DND-41 (cell line): ENCODE results near the gene PACS2.

Experiments
- EZH2 ChIP-seq: IDR thresholded peaks from 3 replicates; pipeline ENCODE4 v1.6.1; 2012; ENCODE audit warnings: borderline replicate concordance, low read depth, mild to moderate bottlenecking, moderate library complexity, low read length, inconsistent platforms; ENCODE audit not compliant: severe bottlenecking
- TF ChIP-seq, protein P1 (sequence below): IDR thresholded peaks from 2 replicates; pipeline ENCODE4 v1.5.1; 2012; ENCODE audit warnings: borderline replicate concordance, low read length, moderate library complexity, mild to moderate bottlenecking; ENCODE audit not compliant: poor library complexity, severe bottlenecking; ENCODE audit errors: extremely low read depth

DNA sequence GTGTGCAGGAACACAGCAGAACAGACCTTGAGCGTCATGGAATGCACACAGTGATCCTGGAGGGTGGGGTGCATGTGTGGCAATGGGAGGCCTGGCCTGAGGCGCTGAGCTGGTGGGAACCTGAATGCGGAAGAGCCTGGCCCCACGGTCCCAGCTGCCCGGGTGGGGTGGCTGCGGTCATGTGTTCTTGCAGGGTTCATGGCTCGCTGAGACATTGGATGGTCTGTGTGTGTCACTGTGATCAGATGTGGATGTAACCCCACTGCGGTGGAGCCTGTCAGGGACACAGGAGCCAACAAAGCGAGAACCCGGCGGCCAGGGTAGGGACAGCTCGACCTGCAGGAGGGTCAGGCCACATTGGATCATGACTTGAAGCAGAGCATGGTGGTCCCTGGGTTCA, 128.3 kb downstream of the PACS2 start:
- TF ChIP-seq, protein P1, sequence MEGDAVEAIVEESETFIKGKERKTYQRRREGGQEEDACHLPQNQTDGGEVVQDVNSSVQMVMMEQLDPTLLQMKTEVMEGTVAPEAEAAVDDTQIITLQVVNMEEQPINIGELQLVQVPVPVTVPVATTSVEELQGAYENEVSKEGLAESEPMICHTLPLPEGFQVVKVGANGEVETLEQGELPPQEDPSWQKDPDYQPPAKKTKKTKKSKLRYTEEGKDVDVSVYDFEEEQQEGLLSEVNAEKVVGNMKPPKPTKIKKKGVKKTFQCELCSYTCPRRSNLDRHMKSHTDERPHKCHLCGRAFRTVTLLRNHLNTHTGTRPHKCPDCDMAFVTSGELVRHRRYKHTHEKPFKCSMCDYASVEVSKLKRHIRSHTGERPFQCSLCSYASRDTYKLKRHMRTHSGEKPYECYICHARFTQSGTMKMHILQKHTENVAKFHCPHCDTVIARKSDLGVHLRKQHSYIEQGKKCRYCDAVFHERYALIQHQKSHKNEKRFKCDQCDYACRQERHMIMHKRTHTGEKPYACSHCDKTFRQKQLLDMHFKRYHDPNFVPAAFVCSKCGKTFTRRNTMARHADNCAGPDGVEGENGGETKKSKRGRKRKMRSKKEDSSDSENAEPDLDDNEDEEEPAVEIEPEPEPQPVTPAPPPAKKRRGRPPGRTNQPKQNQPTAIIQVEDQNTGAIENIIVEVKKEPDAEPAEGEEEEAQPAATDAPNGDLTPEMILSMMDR: no peak
- no peak for TF ChIP-seq EZH2
